Astrocyte (in vitro differentiated cells and primary cell): ENCODE measurements around the gene SPN. TPM values are rescaled to one million over a fixed set of nuclear protein-coding genes. Genes with fewer than 3 reads are reported as not detected.

Experiments used
- DNase-seq: peaks from one replicate; pipeline ENCODE4 v3.0.0-alpha.2; 2010; ENCODE audit warnings: low read depth
- FAIRE-seq: peaks from 2 replicates; lab custom pipeline; 2011; peaks lifted over from hg19 to GRCh38; lab: Jason Lieb, UNC
- H2AFZ ChIP-seq: 2 replicates; pipeline ENCODE4 v1.6.0; 2012; ENCODE audit warnings: low read depth, low read length, inconsistent platforms
- H3K27ac ChIP-seq: 2 replicates; pipeline ENCODE4 v1.5.1; 2011; ENCODE audit warnings: low read depth, low read length, inconsistent platforms
- H3K27me3 ChIP-seq: 2 replicates; pipeline ENCODE4 v1.6.0; 2011; ENCODE audit warnings: low read length, inconsistent platforms; ENCODE audit not compliant: insufficient read depth
- H3K36me3 ChIP-seq: 2 replicates; pipeline ENCODE4 v1.5.1; 2011; ENCODE audit warnings: low read length, inconsistent platforms; ENCODE audit not compliant: insufficient read depth
- H3K4me1 ChIP-seq: 2 replicates; pipeline ENCODE4 v1.5.1; 2011; ENCODE audit warnings: low read length, inconsistent platforms; ENCODE audit not compliant: insufficient read depth
- H3K4me2 ChIP-seq: 2 replicates; pipeline ENCODE4 v1.6.0; 2012; ENCODE audit warnings: low read length, inconsistent platforms
- H3K4me3 ChIP-seq: 2 replicates; pipeline ENCODE4 v1.5.1; 2011; ENCODE audit warnings: low read depth, mild to moderate bottlenecking, low read length, inconsistent platforms; ENCODE audit not compliant: insufficient read depth
- H3K79me2 ChIP-seq: 2 replicates; pipeline ENCODE4 v1.6.0; 2012; ENCODE audit warnings: mild to moderate bottlenecking, low read length, inconsistent platforms; ENCODE audit not compliant: insufficient read depth
- H3K9ac ChIP-seq: 2 replicates; pipeline ENCODE4 v1.6.0; 2012; ENCODE audit warnings: mild to moderate bottlenecking, low read length, inconsistent platforms
- H3K9me3 ChIP-seq: 2 replicates; pipeline ENCODE4 v1.5.1; 2012; ENCODE audit warnings: low read depth, mild to moderate bottlenecking, low read length, inconsistent platforms; ENCODE audit not compliant: insufficient read depth
- H4K20me1 ChIP-seq: 2 replicates; pipeline ENCODE4 v1.6.0; 2012; ENCODE audit warnings: low read length, inconsistent platforms; ENCODE audit not compliant: insufficient read depth
- H3K27ac Mint-ChIP-seq: one replicate; pipeline ENCODE4 v1.8.0; 2021; ENCODE audit warnings: mild to moderate bottlenecking, mixed read lengths; ENCODE audit not compliant: unreplicated experiment
- H3K27me3 Mint-ChIP-seq: one replicate; pipeline ENCODE4 v1.8.0; 2021; ENCODE audit warnings: low read depth, mixed read lengths; ENCODE audit not compliant: unreplicated experiment
- H3K36me3 Mint-ChIP-seq: one replicate; pipeline ENCODE4 v1.8.0; 2021; ENCODE audit warnings: low read depth, mixed read lengths; ENCODE audit not compliant: unreplicated experiment
- H3K4me1 Mint-ChIP-seq: one replicate; pipeline ENCODE4 v1.8.0; 2021; ENCODE audit warnings: low read depth, mixed read lengths; ENCODE audit not compliant: unreplicated experiment
- H3K4me3 Mint-ChIP-seq: one replicate; pipeline ENCODE4 v1.8.0; 2021; ENCODE audit warnings: mild to moderate bottlenecking, moderate library complexity, mixed read lengths; ENCODE audit not compliant: unreplicated experiment
- H3K9me3 Mint-ChIP-seq: one replicate; pipeline ENCODE4 v1.8.0; 2021; ENCODE audit warnings: mild to moderate bottlenecking, mixed read lengths; ENCODE audit not compliant: unreplicated experiment
- CTCF ChIP-seq: IDR thresholded peaks from 2 replicates; pipeline ENCODE4 v1.5.1; 2011; ENCODE audit warnings: low read depth, mild to moderate bottlenecking, inconsistent platforms, low read length, moderate library complexity; ENCODE audit not compliant: insufficient read depth
- EZH2 ChIP-seq: IDR thresholded peaks from 2 replicates; pipeline ENCODE4 v1.6.1; 2012; ENCODE audit warnings: mild to moderate bottlenecking, low read length, inconsistent platforms; ENCODE audit not compliant: insufficient read depth
- total RNA-seq: library from RNA; stranded (reverse); gene quantifications from 2 replicates; pipeline ENCODE4 v1.2.1, GENCODE V29; 2021

The SPN gene
- total RNA-seq, 1 donor from 2014 or later = 0.07 TPM

- Histone ChIP-seq H3K4me1 (no peaks in the 10 kb centered on the region), H3K9me3 (no peaks in the 10 kb centered on the region), H4K20me1 (no peaks in the 10 kb centered on the region), H2AFZ (peak within 1 kb of the TSS; percentile 30), H3K36me3 (no peaks in the 10 kb centered on the region), H3K4me3 (peak within 1 kb of the TSS; percentile 29), H3K4me2 (peak within 1 kb of the TSS; percentile 79), H3K27me3 (no peaks in the 10 kb centered on the region), H3K79me2 (no peaks in the 10 kb centered on the region), H3K27ac (no peak within 1 kb of the TSS), H3K9ac (peak within 1 kb of the TSS; percentile 52)
- TF ChIP-seq EZH2 (no peak), CTCF (no peak)
- Mint-ChIP-seq H3K27ac (peak within 1 kb of the TSS; percentile 96), H3K9me3 (no peaks in the 10 kb centered on the region), H3K4me1 (no peaks in the 10 kb centered on the region), H3K4me3 (peak within 1 kb of the TSS; percentile 96), H3K27me3 (no peaks in the 10 kb centered on the region), H3K36me3 (peaks cover 6% of the 10 kb centered on the region)
- no peak for FAIRE-seq
- DNase-seq = peak; percentile 14
Observed at GRCh38 chr16:29678691-29679267, 15.7 kb downstream of the SPN start, which contains the start of gene QPRT. QPRT (plus strand) TSS chr16:29679180; CDS start chr16:29679198, 18 bp downstream.

- peak overlapping the region; percentile 96 for H3K4me3 Mint-ChIP-seq
- H3K36me3 Mint-ChIP-seq = peaks cover 10% of the 10 kb centered on the region
- Histone ChIP-seq H3K9me3 (no peaks in the 10 kb centered on the region), H3K9ac (no peak overlapping the region), H2AFZ (no peak overlapping the region), H3K27ac (no peak overlapping the region), H3K4me2 (no peak overlapping the region), H3K4me3 (no peak overlapping the region), H3K79me2 (no peaks in the 10 kb centered on the region), H3K4me1 (no peaks in the 10 kb centered on the region), H4K20me1 (no peaks in the 10 kb centered on the region), H3K36me3 (no peaks in the 10 kb centered on the region), H3K27me3 (no peaks in the 10 kb centered on the region)
- no peak overlapping the region for H3K27ac Mint-ChIP-seq
- H3K4me1 Mint-ChIP-seq = no peaks in the 10 kb centered on the region
- FAIRE-seq (no peak), DNase-seq (no peak)
- no peak for TF ChIP-seq CTCF
- TF ChIP-seq EZH2 = no peak
- no peaks in the 10 kb centered on the region for H3K9me3 Mint-ChIP-seq
- no peaks in the 10 kb centered on the region for H3K27me3 Mint-ChIP-seq
Observed at GRCh38 chr16:29680180-29680598, 17.1 kb downstream of the SPN start.

- no peak overlapping the region for H3K27ac ChIP-seq
- no peak overlapping the region for H3K9ac ChIP-seq
- H3K4me3 ChIP-seq = no peak overlapping the region
- H3K36me3 ChIP-seq = no peaks in the 10 kb centered on the region
- no peak overlapping the region for H3K27ac Mint-ChIP-seq
- no peaks in the 10 kb centered on the region for H3K4me1 ChIP-seq
- H2AFZ ChIP-seq = no peak overlapping the region
- H3K79me2 ChIP-seq = no peaks in the 10 kb centered on the region
- H3K4me2 ChIP-seq = no peak overlapping the region
- no peaks in the 10 kb centered on the region for H3K27me3 Mint-ChIP-seq
- TF ChIP-seq CTCF = no peak
- H3K27me3 ChIP-seq = peaks cover 2% of the 10 kb centered on the region
- H3K9me3 ChIP-seq = no peaks in the 10 kb centered on the region
- no peaks in the 10 kb centered on the region for H4K20me1 ChIP-seq
- H3K9me3 Mint-ChIP-seq = peaks cover 2% of the 10 kb centered on the region
- H3K36me3 Mint-ChIP-seq = peaks cover 16% of the 10 kb centered on the region
- H3K4me1 Mint-ChIP-seq = peaks cover 10% of the 10 kb centered on the region
- no peak overlapping the region for H3K4me3 Mint-ChIP-seq
- DNase-seq = no peak
- no peak for FAIRE-seq
Observed at GRCh38 chr16:29683543-29684090, 20.6 kb downstream of the SPN start.
